Mesendoderm (in vitro differentiated cells): ENCODE results near the gene POP5.
A peak's percentile ranks its signal among the peaks of the same experiment; 100 is the strongest.

Source experiments
- DNase-seq: peaks from one replicate; pipeline ENCODE4 v3.0.0; 2013
- H2AK5ac ChIP-seq: 2 replicates; pipeline ENCODE4 v1.6.1; 2013; ENCODE audit warnings: low read length, inconsistent platforms
- H2BK120ac ChIP-seq: 2 replicates; pipeline ENCODE4 v1.6.1; 2013; ENCODE audit warnings: low read depth, mild to moderate bottlenecking, low read length, moderate library complexity, mixed read lengths
- H2BK15ac ChIP-seq: replicated peaks from 2 replicates; pipeline ENCODE4 v1.6.1; 2013; ENCODE audit warnings: low read depth, mild to moderate bottlenecking, moderate library complexity
- H2BK5ac ChIP-seq: 2 replicates; pipeline ENCODE4 v1.6.1; 2013; ENCODE audit warnings: low read length, inconsistent platforms
- H3K18ac ChIP-seq: 2 replicates; pipeline ENCODE4 v1.6.1; 2013; ENCODE audit warnings: mild to moderate bottlenecking, low read length, mixed read lengths
- H3K23ac ChIP-seq: one replicate; pipeline ENCODE4 v1.6.1; 2013; ENCODE audit warnings: low read length
- H3K27ac ChIP-seq: 2 replicates; pipeline ENCODE4 v1.5.1; 2013; ENCODE audit warnings: low read depth, mild to moderate bottlenecking, inconsistent platforms, low read length, moderate library complexity
- H3K27me3 ChIP-seq: 2 replicates; pipeline ENCODE4 v1.6.1; 2013; ENCODE audit warnings: low read length, control low read depth, mild to moderate bottlenecking, inconsistent platforms; ENCODE audit not compliant: insufficient read depth, poor library complexity
- H3K36me3 ChIP-seq: 2 replicates; pipeline ENCODE4 v1.6.1; 2013; ENCODE audit warnings: low read length, inconsistent platforms; ENCODE audit not compliant: control insufficient read depth, insufficient read depth
- H3K4ac ChIP-seq: one replicate; pipeline ENCODE4 v1.6.1; 2013; ENCODE audit warnings: low read depth, mild to moderate bottlenecking, low read length, moderate library complexity
- H3K4me1 ChIP-seq: 2 replicates; pipeline ENCODE4 v1.6.1; 2013; ENCODE audit warnings: low read depth, low read length, inconsistent platforms; ENCODE audit not compliant: control insufficient read depth
- H3K4me2 ChIP-seq: 2 replicates; pipeline ENCODE4 v1.6.1; 2013; ENCODE audit warnings: low read length
- H3K4me3 ChIP-seq: 2 replicates; pipeline ENCODE4 v1.5.1; 2013; ENCODE audit warnings: mild to moderate bottlenecking, low read length
- H3K56ac ChIP-seq: one replicate; pipeline ENCODE4 v1.6.1; 2013; ENCODE audit warnings: low read length
- H3K79me1 ChIP-seq: 2 replicates; pipeline ENCODE4 v1.6.1; 2013; ENCODE audit warnings: low read length, inconsistent platforms
- H3K79me2 ChIP-seq: 2 replicates; pipeline ENCODE4 v1.6.1; 2013; ENCODE audit warnings: mild to moderate bottlenecking, low read length; ENCODE audit not compliant: control insufficient read depth, insufficient read depth
- H3K9ac ChIP-seq: 2 replicates; pipeline ENCODE4 v1.6.1; 2013; ENCODE audit warnings: low read length, inconsistent platforms
- H4K5ac ChIP-seq: one replicate; pipeline ENCODE4 v1.6.1; 2013; ENCODE audit warnings: low read length
- H4K8ac ChIP-seq: one replicate; pipeline ENCODE4 v1.6.1; 2013; ENCODE audit warnings: low read depth, mild to moderate bottlenecking, control low read depth, low read length, moderate library complexity
- WGBS: extraction: QIAGEN DNeasy Blood & Tissue Kit; methylation state at CpG from one replicate; pipeline ENCODE4 v1.1.7; 2013; ENCODE audit warnings: low lambda C conversion rate, missing lambda C conversion rate; ENCODE audit not compliant: insufficient coverage; ENCODE audit errors: extremely low coverage; 5-methylcytosine and 5-hydroxymethylcytosine counted together

Gene POP5

DNA sequence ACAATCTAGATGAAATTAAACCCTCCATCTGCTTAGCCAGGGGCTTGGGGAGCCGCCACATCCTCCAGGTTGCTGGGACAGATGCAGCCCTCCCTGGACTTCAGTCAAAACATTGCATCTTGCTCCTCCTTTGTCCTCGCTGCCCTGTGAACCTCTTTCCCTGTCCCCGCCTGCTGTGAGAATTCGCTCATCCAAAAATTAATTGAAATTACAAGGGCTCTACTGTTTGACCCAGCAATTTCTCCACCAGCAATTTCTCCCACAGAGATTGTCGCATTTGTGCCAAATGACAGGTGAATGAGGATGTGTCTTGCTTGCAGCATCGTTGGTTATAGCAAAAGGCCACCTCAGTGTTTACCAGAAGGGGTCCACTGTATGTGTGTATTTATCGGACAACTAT lies 5.0 kb upstream of the POP5 start:
- no peak overlapping the region for H2AK5ac ChIP-seq
- WGBS: no CpG with 5 or more reads among the region's 7 CpGs
- no peak overlapping the region for H3K56ac ChIP-seq
- no peak overlapping the region for H3K4me2 ChIP-seq
- no peak overlapping the region for H3K4ac ChIP-seq
- no peak overlapping the region for H3K4me3 ChIP-seq
- no peak for DNase-seq
- no peak overlapping the region for H2BK120ac ChIP-seq
- H3K36me3 ChIP-seq: no peaks in the 10 kb centered on the region
- no peaks in the 10 kb centered on the region for H3K79me1 ChIP-seq
- H2BK15ac ChIP-seq: no peak overlapping the region
- no peak overlapping the region for H3K27ac ChIP-seq
- no peak overlapping the region for H3K18ac ChIP-seq
- no peak overlapping the region for H3K23ac ChIP-seq
- H4K8ac ChIP-seq: no peak overlapping the region
- H2BK5ac ChIP-seq: no peak overlapping the region
- no peak overlapping the region for H4K5ac ChIP-seq
- H3K79me2 ChIP-seq: no peaks in the 10 kb centered on the region
- no peak overlapping the region for H3K9ac ChIP-seq
- no peaks in the 10 kb centered on the region for H3K4me1 ChIP-seq
- no peaks in the 10 kb centered on the region for H3K27me3 ChIP-seq

DNA sequence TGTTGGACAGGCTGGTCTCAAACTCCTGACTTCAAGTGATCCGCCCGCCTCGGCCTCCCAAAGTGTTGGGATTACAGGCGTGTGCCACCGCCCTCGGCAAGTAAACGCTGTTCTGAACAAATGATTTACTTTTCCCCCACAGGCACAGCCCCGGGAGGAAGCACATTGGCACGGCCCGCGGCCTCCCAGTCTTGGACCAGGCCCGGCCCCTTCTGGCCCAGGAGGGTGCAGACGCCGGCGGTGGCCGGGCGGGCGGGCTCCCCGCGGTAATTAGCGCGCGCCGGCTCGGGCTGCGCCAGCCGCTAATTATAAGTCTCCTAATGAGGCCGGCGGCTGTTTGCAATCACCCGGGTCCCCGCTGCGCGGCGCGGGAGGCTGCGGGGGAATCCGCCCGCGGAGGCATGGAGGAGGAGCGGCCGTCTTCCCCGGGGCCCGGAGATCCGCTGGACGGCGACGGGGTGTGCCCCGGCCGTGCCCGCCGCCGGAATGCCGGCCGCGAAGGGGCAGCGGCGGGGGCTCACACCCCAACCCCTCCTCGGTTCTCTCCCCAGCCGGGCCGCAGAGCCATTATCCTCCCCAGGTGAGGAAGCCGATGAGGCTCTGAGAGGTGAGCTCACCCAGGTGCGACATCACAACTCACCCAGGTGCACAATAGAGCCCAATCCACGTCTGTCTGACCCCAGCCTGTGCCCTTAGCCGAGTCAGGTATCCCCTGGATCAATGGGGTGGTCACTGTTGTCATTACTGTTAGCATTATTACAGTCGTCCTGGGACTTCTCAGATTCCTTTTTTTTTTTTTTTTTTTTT lies 3.3 kb upstream of the POP5 start:
- Histone ChIP-seq H2BK5ac (no peak overlapping the region), H4K5ac (no peak overlapping the region), H3K79me1 (no peaks in the 10 kb centered on the region), H3K18ac (peak overlapping the region; percentile 66), H2AK5ac (no peak overlapping the region), H2BK15ac (no peak overlapping the region), H3K27me3 (no peaks in the 10 kb centered on the region), H3K9ac (peak overlapping the region; percentile 27), H3K79me2 (peaks cover 3% of the 10 kb centered on the region), H3K56ac (peak overlapping the region; percentile 73), H4K8ac (no peak overlapping the region), H3K23ac (no peak overlapping the region), H3K4me3 (no peak overlapping the region), H3K4me2 (peak overlapping the region; percentile 16), H3K4ac (no peak overlapping the region), H3K4me1 (no peaks in the 10 kb centered on the region), H3K27ac (no peak overlapping the region), H3K36me3 (no peaks in the 10 kb centered on the region), H2BK120ac (no peak overlapping the region)
- WGBS: no CpG with 5 or more reads among the region's 65 CpGs
- peak; percentile 52 for DNase-seq

DNA sequence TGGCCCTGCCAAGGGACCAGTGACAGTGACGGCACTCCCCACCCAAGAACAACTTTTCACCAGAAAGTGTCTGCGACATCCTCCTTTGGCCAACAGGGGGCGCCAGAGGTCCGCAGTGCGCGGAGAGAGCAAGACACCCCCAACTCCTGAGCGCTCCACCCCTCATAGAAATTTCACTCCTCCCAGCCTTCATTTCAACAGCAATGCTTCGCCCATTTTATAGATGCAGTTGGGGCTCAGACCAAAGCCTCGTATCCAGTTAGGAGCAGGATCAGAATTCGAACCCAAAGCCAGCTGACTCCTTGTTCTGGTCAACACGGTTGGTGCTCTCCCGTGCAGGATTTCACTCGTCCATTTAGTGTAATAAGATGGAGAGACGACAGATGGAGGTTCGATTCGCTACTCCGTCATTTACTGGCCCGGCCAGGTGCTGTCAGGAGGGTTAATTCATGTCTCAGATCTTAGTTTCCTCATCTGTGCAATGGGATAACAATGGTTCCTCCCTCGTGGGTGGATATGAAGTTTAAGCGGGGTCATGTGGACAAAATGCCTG lies 2.4 kb upstream of the POP5 start:
- H2BK5ac ChIP-seq: no peak overlapping the region
- no peak overlapping the region for H4K8ac ChIP-seq
- H3K79me2 ChIP-seq: peaks cover 3% of the 10 kb centered on the region
- H3K4me2 ChIP-seq: peak overlapping the region; percentile 30
- no peak overlapping the region for H3K23ac ChIP-seq
- H3K4me1 ChIP-seq: no peaks in the 10 kb centered on the region
- no peak overlapping the region for H4K5ac ChIP-seq
- H3K4ac ChIP-seq: no peak overlapping the region
- no peaks in the 10 kb centered on the region for H3K27me3 ChIP-seq
- H3K79me1 ChIP-seq: no peaks in the 10 kb centered on the region
- H3K27ac ChIP-seq: no peak overlapping the region
- H2BK15ac ChIP-seq: no peak overlapping the region
- H3K4me3 ChIP-seq: no peak overlapping the region
- peak; percentile 77 for DNase-seq
- H3K9ac ChIP-seq: peak overlapping the region; percentile 5
- H3K56ac ChIP-seq: no peak overlapping the region
- H2AK5ac ChIP-seq: no peak overlapping the region
- H2BK120ac ChIP-seq: no peak overlapping the region
- H3K18ac ChIP-seq: no peak overlapping the region
- H3K36me3 ChIP-seq: no peaks in the 10 kb centered on the region
- no CpG with 5 or more reads among the region's 20 CpGs for WGBS

- WGBS: no CpG with 5 or more reads among the region's 9 CpGs
- no peak for DNase-seq
These were observed 796 bp upstream of the POP5 start for GRCh38 chr12:120581998-120582397.

DNA sequence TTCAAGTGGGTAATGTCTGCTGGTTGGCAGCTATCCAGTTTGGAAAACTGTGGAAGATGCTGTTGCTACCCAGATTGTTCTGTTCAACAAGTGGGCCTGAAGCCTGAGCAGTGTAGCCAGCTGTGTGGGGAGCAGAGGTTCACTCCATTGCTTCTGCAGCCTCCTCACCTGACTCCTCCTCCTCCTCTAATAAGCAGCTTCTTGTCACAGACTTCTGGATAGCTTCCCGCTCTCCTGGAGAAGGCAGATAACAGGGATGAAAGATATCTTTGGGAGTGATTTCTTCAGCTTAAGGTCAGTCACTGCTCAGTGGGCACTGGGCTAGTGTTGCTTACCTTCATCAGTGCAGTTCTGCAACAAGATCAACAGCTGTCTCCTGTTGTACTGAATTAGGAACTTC lies 2.0 kb downstream of the POP5 start:
- Histone ChIP-seq H3K27ac (no peak overlapping the region), H3K4ac (no peak overlapping the region), H3K4me1 (no peaks in the 10 kb centered on the region), H3K4me3 (no peak overlapping the region), H2BK15ac (no peak overlapping the region), H3K79me1 (no peaks in the 10 kb centered on the region), H4K8ac (no peak overlapping the region), H3K18ac (no peak overlapping the region), H3K56ac (no peak overlapping the region), H2BK5ac (no peak overlapping the region), H3K79me2 (peaks cover 3% of the 10 kb centered on the region), H2AK5ac (no peak overlapping the region), H3K36me3 (peaks cover 13% of the 10 kb centered on the region), H3K9ac (no peak overlapping the region), H3K4me2 (no peak overlapping the region), H2BK120ac (no peak overlapping the region), H4K5ac (no peak overlapping the region), H3K27me3 (no peaks in the 10 kb centered on the region), H3K23ac (no peak overlapping the region)
- no peak for DNase-seq
- no CpG with 5 or more reads among the region's 1 CpG for WGBS

More at GRCh38 chr12:120581998-120582397, 796 bp upstream of the POP5 start:
- Histone ChIP-seq H3K4ac (no peak overlapping the region), H2BK15ac (no peak overlapping the region), H2BK5ac (no peak overlapping the region), H3K18ac (no peak overlapping the region), H4K5ac (no peak overlapping the region), H3K9ac (peak overlapping the region; percentile 82), H2AK5ac (no peak overlapping the region), H3K4me2 (peak overlapping the region; percentile 96), H3K4me3 (no peak overlapping the region), H3K27ac (no peak overlapping the region), H3K23ac (no peak overlapping the region), H3K36me3 (peaks cover 7% of the 10 kb centered on the region), H3K79me2 (peaks cover 3% of the 10 kb centered on the region), H3K27me3 (no peaks in the 10 kb centered on the region), H3K79me1 (no peaks in the 10 kb centered on the region), H3K4me1 (no peaks in the 10 kb centered on the region), H2BK120ac (no peak overlapping the region), H4K8ac (no peak overlapping the region), H3K56ac (peak overlapping the region; percentile 89)
